K562 (cell line): ENCODE measurements around the gene HOXB13. TPM values are rescaled to one million over a fixed set of nuclear protein-coding genes. Genes with fewer than 3 reads are reported as not detected.

ENCODE experiments used
- ATAC-seq: fragments of 200-7000 bp; cut with Tn5 transposase; 3 replicates; pipeline ENCODE4 v1.9.1; 2020; ENCODE audit warnings: moderate library complexity
- BruUV-seq: library from RNA; stranded (reverse); fragments of 400-500 nt; replicated peaks from 2 replicates; lab custom pipeline; 2021; lab: Mats Ljungman, UMichigan
- CTCF ChIA-PET: fragments of 300-600 bp; formaldehyde crosslinking; extraction: SDS; loops from one replicate; lab custom pipeline; 2021; ENCODE audit warnings: low intra/inter-chr PET ratio; lab: Yijun Ruan, JAX
- POLR2A ChIA-PET: fragments of 300-600, 350-650 bp; sonication (Branson Sonifier 250); formaldehyde crosslinking; extraction: SDS; loops from one replicate; lab custom pipeline; 2021; ENCODE audit warnings: antibody characterized with exemption, inconsistent platforms; lab: Yijun Ruan, JAX
- DNase-seq, 4 experiments: peaks; one replicate each; pipeline versions ENCODE4 v3.0.0 to v3.0.0-alpha.2; 2011 to 2018; ENCODE audit warnings: low spot score in 3 of 4, mixed read lengths in 3 of 4; ENCODE audit errors: extremely low read depth in 1 of 4
- FAIRE-seq: peaks from 2 replicates; lab custom pipeline; 2011; peaks lifted over from hg19 to GRCh38; lab: Jason Lieb, UNC
- H2AFZ ChIP-seq: 2 replicates; pipeline ENCODE4 v1.6.0; 2011; ENCODE audit warnings: low read depth, low read length, control low read depth, inconsistent platforms
- H3K27ac ChIP-seq: fragments of 200-600 bp; 3 replicates; pipeline ENCODE4 v1.8.0; 2011; ENCODE audit warnings: low read depth, mild to moderate bottlenecking, control low read depth, inconsistent platforms, low read length, moderate library complexity, mixed read lengths; ENCODE audit errors: extremely low read depth
- H3K27me3 ChIP-seq, 2 experiments: fragments of 300-600 bp in 1 of 2; 2 replicates in 1 of 2; 3 replicates in 1 of 2; pipeline versions ENCODE4 v1.6.0 to v1.8.0; 2011; ENCODE audit warnings: inconsistent platforms in 2 of 2, low read length in 2 of 2, mild to moderate bottlenecking in 1 of 2, mixed read lengths in 1 of 2, moderate library complexity in 1 of 2; ENCODE audit not compliant: control insufficient read depth in 2 of 2, insufficient read depth in 2 of 2
- H3K36me3 ChIP-seq: fragments of 300-600 bp; 3 replicates; pipeline ENCODE4 v1.8.0; 2011; ENCODE audit warnings: mild to moderate bottlenecking, low read length, inconsistent platforms; ENCODE audit not compliant: control insufficient read depth, insufficient read depth
- H3K4me1 ChIP-seq, 2 experiments: fragments of 200-600 bp in 1 of 2; replicated peaks in 1 of 2; 2 replicates in 1 of 2; 3 replicates in 1 of 2; pipeline versions ENCODE4 v1.5.1 to v1.8.0; 2011; ENCODE audit warnings: inconsistent platforms in 2 of 2, low read length in 2 of 2, mild to moderate bottlenecking in 1 of 2, mixed read lengths in 1 of 2, moderate library complexity in 1 of 2; ENCODE audit not compliant: control insufficient read depth in 2 of 2, insufficient read depth in 2 of 2
- H3K4me2 ChIP-seq: 2 replicates; pipeline ENCODE4 v1.6.1; 2011; ENCODE audit warnings: low read length, control low read depth, inconsistent platforms, mixed read lengths; ENCODE audit not compliant: insufficient read depth
- H3K4me3 ChIP-seq: fragments of 200-600 bp; sonication (generic), shearing (Covaris generic); 2 replicates; pipeline ENCODE4 v1.5.1; 2016; ENCODE audit warnings: control low read depth, inconsistent platforms
- H3K79me2 ChIP-seq: fragments of 200-600 bp; 3 replicates; pipeline ENCODE4 v1.8.0; 2011; ENCODE audit warnings: low read length, inconsistent platforms; ENCODE audit not compliant: control insufficient read depth, insufficient read depth
- H3K9ac ChIP-seq, 2 experiments: 2 replicates each; pipeline versions ENCODE4 v1.6.0 to v1.6.1; 2011; ENCODE audit warnings: low read depth in 2 of 2, low read length in 2 of 2, control low read depth in 1 of 2, inconsistent platforms in 1 of 2, mild to moderate bottlenecking in 1 of 2, mixed read lengths in 1 of 2; ENCODE audit not compliant: insufficient read depth in 1 of 2
- H3K9me1 ChIP-seq: one replicate; pipeline ENCODE4 v1.6.0; 2011; ENCODE audit warnings: inconsistent platforms, mild to moderate bottlenecking, low read length, moderate library complexity; ENCODE audit not compliant: control insufficient read depth, insufficient read depth
- H3K9me3 ChIP-seq: replicated peaks from 2 replicates; pipeline ENCODE4 v1.5.1; 2011; ENCODE audit warnings: low read depth, low read length, inconsistent platforms; ENCODE audit not compliant: control insufficient read depth, insufficient read depth
- H4K20me1 ChIP-seq: replicated peaks from 2 replicates; pipeline ENCODE4 v1.6.1; 2011; ENCODE audit warnings: low read length, inconsistent platforms, mixed read lengths; ENCODE audit not compliant: control insufficient read depth, insufficient read depth
- TEAD2 ChIP-seq: fragments of 450-650 bp; IDR thresholded peaks from 2 replicates; pipeline ENCODE4 v1.6.1; 2016; ENCODE audit warnings: missing genetic modification characterization, control low read depth, missing compliant biosample characterization
- ZFP36 ChIP-seq: fragments of 150-350 bp; IDR thresholded peaks from 2 replicates; pipeline ENCODE4 v1.6.1; 2018; ENCODE audit warnings: low read length, low read depth; ENCODE audit not compliant: partially characterized antibody
- ZNF551 ChIP-seq: fragments of 250-450 bp; sonication (Bioruptor Pico); IDR thresholded peaks from 2 replicates; pipeline ENCODE4 v1.5.0; 2021; ENCODE audit warnings: mild to moderate bottlenecking, moderate library complexity
- ZNF778 ChIP-seq: fragments of 450-650 bp; formaldehyde crosslinking; IDR thresholded peaks from 2 replicates; pipeline ENCODE4 v1.4.0; 2020; ENCODE audit warnings: mild to moderate bottlenecking, moderate library complexity
- WGBS: fragments of 100-300 bp; shearing (Covaris generic); methylation state at CpG from one replicate; pipeline ENCODE4 v1.1.6; 2016; ENCODE audit warnings: low coverage, mixed read lengths; ENCODE audit not compliant: insufficient coverage; ENCODE audit errors: missing lambda C conversion rate; 5-methylcytosine and 5-hydroxymethylcytosine counted together
- in situ Hi-C: fragments of 300-500 bp; cut with MboI; formaldehyde crosslinking; loops from 4 replicates; pipeline ENCODE4 v1.15.0; 2018; ENCODE audit warnings: inconsistent platforms, mixed read lengths
- intact Hi-C: fragments of 100-400 bp; cut with micrococcal nuclease; formaldehyde crosslinking; loops from 2 replicates; pipeline ENCODE4 v1.14.2; 2022
- polyA plus RNA-seq, 8 experiments: library from polyadenylated mRNA; depleted of rRNA in 4 of 8; stranded (reverse) in 5 of 8; unstranded in 3 of 8; fragments of >200 nt; fragmentation: Nextera tagmentation in 2 of 8; fragmentation: Illumina TruSeq in 1 of 8; extraction: Ambion mirVana in 2 of 8; extraction: Trizol in 1 of 8; gene quantifications; 2 replicates each; pipeline versions ENCODE4 v1.2.1 to v1.2.3, GENCODE V29; 2011 to 2014; ENCODE audit warnings: inconsistent platforms in 1 of 8, missing spikeins in 1 of 8
- total RNA-seq, 7 experiments: library from RNA; depleted of rRNA in 6 of 7; stranded (reverse); fragments of >200 nt in 6 of 7; fragmentation: Illumina TruSeq in 2 of 7; extraction: Trizol in 2 of 7; gene quantifications; 2 replicates each; pipeline versions ENCODE4 v1.2.1 to v1.2.3, GENCODE V29; 2011 to 2021; ENCODE audit warnings: low replicate concordance in 1 of 7
- TF ChIP-seq, protein P1 (sequence below), 2 experiments: fragments of 450-650 bp in 1 of 2; sonication (generic) in 1 of 2; formaldehyde crosslinking in 1 of 2; IDR thresholded peaks in 1 of 2; conservative IDR thresholded peaks in 1 of 2; 2 replicates each; pipeline versions ENCODE4 v1.6.1 to v1.8.1; 2016 to 2023; ENCODE audit warnings: mild to moderate bottlenecking in 2 of 2, moderate library complexity in 2 of 2, inconsistent platforms in 1 of 2, missing genetic modification reagents in 1 of 2

Gene HOXB13
- total and polyA plus RNA-seq, 9 of the 15 experiments (the other 6 are each of a cell fraction or from before 2014, with no cell fraction given): not detected

DNA sequence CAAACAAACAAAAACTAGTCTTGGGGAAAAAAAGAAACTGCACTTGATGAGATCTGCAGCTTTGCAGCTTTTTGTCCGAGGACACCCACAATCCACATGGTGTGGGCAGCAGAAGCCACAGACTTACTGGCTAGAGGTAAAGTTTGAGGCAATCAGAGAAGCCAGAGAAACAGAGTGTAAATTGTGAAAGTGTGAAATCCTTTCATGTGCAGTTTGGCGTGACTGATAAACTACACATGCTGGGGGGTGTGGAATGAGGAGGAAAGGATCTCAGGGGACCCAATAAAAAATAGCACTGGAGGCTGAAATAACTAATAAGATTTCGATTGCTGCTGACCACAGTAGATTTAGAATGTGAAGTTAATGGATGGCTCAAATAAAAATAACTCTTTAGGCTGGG is 42.4 kb upstream of the HOXB13 start:
- no peak for TF ChIP-seq ZNF551 (CRISPR knock-in tag)
- TF ChIP-seq ZNF778 (CRISPR knock-in tag): no peak
- TF ChIP-seq ZFP36: no peak
- TF ChIP-seq TEAD2 (tag): no peak
- TF ChIP-seq, protein P1, sequence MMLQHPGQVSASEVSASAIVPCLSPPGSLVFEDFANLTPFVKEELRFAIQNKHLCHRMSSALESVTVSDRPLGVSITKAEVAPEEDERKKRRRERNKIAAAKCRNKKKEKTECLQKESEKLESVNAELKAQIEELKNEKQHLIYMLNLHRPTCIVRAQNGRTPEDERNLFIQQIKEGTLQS (IDR thresholded peaks at IDR 0.05): no peak
- TF ChIP-seq, protein P1 (CRISPR knock-in tag; conservative IDR thresholded peaks at IDR 0.05): no peak
- TF ChIP-seq, all 486 proteins: peak for 0
- H4K20me1 ChIP-seq: no peaks in the 10 kb centered on the region
- POLR2A ChIA-PET: no interaction called here
- intact Hi-C loops (no loop called here), in situ Hi-C loops (no loop called here)
- FAIRE-seq: no peak
- H2AFZ ChIP-seq: no peak overlapping the region
- H3K27ac ChIP-seq: no peak overlapping the region
- H3K27me3 ChIP-seq: peaks cover 5 to 18% of the 10 kb centered on the region in 2 experiments; a peak in 3 of 5 replicates
- no peaks in the 10 kb centered on the region; a peak in 1 of 5 replicates for H3K4me1 ChIP-seq
- no peak for ATAC-seq
- no peaks in the 10 kb centered on the region for H3K79me2 ChIP-seq
- WGBS: 0% methylated on average over 3 of the region's 3 CpGs
- H3K9me3 ChIP-seq: no peaks in the 10 kb centered on the region; the same call in 1 of the 2 replicates
- no peak for DNase-seq
- H3K4me2 ChIP-seq: no peak overlapping the region
- H3K36me3 ChIP-seq: no peaks in the 10 kb centered on the region
- H3K9me1 ChIP-seq: no peaks in the 10 kb centered on the region
- no peak overlapping the region for H3K4me3 ChIP-seq
- H3K9ac ChIP-seq: no peak overlapping the region
- CTCF ChIA-PET: no interaction called here
- BruUV-seq: no TSS peak
